ENCODE results near the gene GLRX3.

DNA sequence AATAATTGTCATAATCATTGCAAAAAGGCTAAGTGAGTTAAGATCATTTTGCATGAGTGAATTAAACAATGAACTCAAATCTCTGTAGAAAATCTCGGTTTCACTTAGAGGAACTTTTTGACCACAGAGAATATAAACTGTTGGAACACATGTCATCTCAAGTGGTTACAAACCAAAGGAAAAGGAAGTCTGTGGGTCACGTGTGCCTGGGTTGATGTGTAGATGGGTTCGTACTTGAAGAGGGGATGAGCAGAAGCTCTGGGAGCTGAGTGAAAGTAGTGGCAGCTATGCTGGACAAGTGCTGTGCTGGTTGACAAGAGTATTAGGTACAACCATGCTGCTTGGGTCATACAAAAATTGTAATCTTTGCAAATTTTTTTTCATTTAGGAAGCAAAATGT lies 35.0 kb downstream of the GLRX3 start:
- TF ChIP-seq, protein P1, sequence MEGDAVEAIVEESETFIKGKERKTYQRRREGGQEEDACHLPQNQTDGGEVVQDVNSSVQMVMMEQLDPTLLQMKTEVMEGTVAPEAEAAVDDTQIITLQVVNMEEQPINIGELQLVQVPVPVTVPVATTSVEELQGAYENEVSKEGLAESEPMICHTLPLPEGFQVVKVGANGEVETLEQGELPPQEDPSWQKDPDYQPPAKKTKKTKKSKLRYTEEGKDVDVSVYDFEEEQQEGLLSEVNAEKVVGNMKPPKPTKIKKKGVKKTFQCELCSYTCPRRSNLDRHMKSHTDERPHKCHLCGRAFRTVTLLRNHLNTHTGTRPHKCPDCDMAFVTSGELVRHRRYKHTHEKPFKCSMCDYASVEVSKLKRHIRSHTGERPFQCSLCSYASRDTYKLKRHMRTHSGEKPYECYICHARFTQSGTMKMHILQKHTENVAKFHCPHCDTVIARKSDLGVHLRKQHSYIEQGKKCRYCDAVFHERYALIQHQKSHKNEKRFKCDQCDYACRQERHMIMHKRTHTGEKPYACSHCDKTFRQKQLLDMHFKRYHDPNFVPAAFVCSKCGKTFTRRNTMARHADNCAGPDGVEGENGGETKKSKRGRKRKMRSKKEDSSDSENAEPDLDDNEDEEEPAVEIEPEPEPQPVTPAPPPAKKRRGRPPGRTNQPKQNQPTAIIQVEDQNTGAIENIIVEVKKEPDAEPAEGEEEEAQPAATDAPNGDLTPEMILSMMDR (IDR thresholded peaks at IDR 0.05), result no peak
- TF ChIP-seq EP300 (IDR thresholded peaks at IDR 0.05), result no peak

Measured in sigmoid colon (tissue), 4 donors.